Measurements from ENCODE around the gene RLN3.
"Not testable (repeated sequence)": the region's sequence is repeated elsewhere in the genome, so short reads cannot be mapped to it uniquely, and the experiment has no call there.

The RLN3 gene

DNA sequence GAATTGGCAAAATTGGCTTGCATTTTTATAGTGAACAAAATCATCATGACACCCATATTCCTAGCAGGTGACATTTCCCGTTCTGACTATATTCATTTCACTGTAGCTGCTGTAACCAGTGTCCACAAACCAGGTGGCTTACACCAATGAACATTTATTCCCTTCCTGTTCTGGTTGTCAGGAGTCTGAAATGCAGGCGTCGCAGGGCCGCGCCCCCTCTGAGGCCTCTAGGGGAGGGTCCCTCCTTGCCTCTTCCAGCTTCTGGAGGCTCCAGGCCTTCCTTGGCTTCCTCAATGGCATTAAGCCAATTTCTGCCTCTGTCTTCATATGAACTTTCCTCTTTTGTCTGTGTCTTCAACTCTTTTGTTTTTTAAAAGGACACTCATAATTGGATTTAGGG, 6.5 kb upstream of the RLN3 start:
- DNase-seq (ENCODE audit: low read depth), result peak; percentile 38

- DNase-seq (ENCODE audit: low read depth), result no peak
Observed at GRCh38 chr19:14022469-14022868, 5.5 kb upstream of the RLN3 start.

GRCh38 chr19:14023404-14024235, 4.3 kb upstream of the RLN3 start:
- DNase-seq (ENCODE audit: low read depth), result peak; percentile 74

DNA sequence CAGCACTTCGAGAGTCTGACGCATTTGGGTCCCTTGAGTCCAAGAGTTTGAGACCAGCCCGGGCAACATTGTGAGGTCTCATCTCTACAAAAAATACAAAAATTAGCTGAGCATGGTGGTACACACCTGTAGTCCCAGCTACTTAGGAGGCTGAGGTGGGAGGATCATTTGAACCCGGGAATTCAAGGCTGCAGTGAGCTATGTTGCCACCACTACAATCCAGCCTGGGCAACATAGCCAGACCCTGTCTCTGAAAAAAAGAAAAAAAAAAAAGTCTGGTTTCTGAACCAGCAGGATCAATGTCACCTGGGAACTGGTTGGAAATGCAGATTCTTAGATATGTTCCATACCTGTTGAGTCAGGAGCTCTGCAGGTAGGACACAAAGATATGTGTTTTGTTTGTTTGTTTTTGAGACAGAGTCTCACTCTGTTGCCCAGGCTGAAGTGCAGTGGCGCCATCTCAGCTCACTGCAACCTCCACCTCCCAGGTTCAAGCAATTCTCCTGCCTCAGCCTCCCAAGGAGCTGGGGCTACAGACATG, 1.2 kb upstream of the RLN3 start:
- not testable (repeated sequence) for DNase-seq (ENCODE audit: low read depth)

DNA sequence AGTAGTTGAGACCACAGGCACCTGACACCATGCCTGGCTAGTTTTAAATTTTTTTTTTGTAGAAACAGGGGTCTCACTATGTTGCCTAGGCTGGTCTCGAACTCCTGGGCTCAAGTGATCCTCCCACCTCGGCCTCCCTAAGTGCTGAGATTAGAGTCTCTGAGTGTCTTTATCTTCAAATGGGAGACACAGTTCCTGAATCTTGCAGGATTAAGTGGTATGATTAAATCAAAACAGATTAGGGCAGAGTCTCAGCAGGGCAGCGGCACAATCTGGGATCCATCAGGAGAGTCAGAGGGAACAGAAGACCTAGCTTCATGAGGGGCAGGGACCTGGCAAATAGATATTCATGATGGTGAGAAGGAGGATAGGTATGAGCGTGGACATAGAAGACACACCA, 953 bp downstream of the RLN3 start:
- DNase-seq (ENCODE audit: low read depth), result no peak

GRCh38 chr19:14030997-14031718, 3.2 kb downstream of the RLN3 start:
- no peak for DNase-seq (ENCODE audit: low read depth)

DNA sequence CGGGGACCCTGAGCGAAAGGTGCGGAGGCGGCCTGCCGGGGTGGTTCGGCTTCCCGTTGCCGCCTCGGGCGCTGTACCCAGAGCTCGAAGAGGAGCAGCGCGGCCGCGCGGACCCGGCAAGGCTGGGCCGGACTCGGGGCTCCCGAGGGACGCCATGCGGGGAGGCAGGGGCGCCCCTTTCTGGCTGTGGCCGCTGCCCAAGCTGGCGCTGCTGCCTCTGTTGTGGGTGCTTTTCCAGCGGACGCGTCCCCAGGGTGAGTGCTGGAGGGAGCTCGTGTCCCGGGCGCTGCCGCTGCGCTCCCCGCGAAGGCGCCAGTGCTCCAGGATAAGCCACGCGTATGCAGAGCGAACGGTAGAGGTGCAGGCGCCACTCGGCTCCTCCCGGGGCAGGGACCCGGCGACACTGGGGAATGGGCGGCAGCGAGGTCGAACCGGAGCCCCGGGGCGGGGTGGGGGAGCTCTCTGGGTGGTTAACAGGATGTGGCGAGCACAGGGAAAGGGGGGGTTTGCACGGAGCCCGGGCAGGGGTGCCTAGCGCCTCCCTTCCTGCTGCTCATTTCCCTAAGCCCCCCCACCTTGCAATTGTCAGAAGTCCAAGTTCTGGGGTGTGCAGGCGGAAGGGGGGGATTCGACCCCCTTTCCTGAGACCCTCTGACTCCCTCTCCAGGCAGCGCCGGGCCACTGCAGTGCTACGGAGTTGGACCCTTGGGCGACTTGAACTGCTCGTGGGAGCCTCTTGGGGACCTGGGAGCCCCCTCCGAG, 4.0 kb downstream of the RLN3 start, which contains the start of gene IL27RA:
Gene IL27RA, plus strand, starts transcription at position 44 of the 762 bp plus-strand sequence. Its CDS starts 111 bp downstream, at position 155.
- DNase-seq (ENCODE audit: low read depth), result peak; percentile 88

DNA sequence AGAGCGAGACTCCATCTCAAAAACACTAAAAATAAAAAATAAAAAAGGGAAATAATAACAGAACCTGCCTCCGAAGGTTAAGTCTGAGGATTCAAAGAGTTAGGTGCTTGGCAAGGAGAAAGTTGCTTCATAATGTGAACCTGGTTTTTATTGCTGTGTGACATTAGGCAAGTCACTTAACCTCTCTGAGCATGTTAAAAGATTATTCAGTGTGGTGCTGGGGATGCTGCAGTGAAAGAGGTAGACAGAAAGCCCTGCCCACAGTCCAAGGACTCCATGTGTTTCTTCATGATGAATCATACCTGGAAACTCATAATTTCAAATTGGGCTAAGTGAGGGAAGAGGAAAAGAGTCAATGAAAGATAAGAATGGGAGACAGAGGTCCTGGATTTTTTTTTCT, 6.0 kb downstream of the RLN3 start:
- DNase-seq (ENCODE audit: low read depth), result no peak

DNA sequence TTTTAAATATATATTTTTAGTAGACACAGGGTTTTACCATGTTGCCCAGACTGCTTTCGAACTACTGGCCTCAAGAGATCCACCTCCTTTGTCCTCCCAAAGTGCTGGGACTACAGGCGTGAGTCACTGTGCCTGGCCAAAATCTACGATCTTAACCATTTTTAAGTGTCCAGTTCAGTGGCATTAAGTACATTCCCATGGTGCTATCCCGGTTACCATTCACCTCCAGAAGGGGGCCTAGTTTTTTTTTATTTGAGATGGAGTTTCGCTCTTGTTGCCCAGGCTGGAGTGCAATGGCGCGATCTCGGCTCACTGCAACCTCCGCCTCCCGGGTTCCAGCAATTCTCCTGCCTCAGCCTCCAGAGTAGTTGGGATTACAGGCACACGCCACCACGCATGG, 7.2 kb downstream of the RLN3 start:
- DNase-seq (ENCODE audit: low read depth), result not testable (repeated sequence)

GRCh38 chr19:14035706-14036105, 7.8 kb downstream of the RLN3 start:
- DNase-seq (ENCODE audit: low read depth), result no peak

DNA sequence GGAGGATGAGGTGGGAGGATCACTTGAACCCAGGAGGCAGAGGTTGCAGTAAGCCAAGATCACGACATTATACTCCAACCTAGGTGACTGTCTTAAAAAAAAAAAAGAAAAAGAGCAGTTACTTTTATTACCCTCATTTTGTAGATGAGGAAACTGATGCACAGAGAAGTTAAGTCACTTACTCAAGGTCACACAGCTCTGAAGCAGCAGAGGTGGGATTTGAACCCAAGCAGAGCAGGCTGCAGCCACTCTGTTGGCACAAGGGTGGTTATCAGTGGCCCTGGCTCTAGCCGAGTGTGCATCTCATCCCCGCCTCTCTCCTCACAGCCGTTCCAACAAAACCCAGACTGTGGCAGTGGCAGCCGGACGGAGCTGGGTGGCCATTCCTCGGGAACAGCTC, 11.2 kb downstream of the RLN3 start:
- DNase-seq (ENCODE audit: low read depth), result no peak

DNA sequence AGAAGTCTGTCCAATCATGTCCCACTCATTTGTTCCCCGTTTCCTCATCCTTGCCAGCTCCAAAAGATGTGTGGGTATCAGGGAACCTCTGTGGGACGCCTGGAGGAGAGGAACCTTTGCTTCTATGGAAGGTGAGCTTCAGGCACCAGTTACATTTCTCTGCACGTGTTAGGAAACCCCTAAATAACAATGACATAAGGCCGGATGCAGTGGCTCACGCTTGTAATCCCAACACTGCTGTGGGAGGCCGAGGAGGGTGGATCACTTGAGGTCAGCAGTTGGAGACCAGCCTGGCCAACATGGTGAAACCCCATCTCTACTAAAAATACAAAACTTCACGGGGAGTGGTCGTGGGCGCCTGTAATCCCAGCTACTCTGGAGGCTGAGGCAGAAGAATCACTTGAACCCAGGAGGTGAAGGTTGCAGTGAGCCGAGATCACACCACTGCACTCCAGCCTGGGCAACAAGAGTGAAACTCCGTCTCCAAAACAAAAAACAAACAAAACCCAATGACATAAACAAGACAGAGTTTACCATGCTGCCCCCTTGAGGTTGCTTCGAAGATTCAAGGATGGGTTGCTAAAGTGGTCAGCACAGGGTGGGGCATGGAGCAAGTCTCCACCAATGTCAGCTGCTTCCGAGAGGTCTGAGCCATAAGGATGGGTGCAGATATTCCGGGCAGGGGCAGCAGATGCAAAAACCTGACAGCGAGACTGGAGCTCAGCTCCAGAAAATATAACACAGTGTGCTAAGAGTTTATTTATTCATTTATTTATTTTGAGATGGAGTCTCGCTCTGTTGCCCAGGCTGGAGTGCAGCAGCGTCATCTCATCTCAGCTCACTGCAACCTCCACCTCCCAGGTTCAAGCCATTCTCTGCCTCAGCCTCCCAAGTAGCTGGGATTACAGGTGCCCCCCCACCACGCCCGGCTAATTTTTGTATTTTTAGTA, 15.0 kb downstream of the RLN3 start:
- DNase-seq (ENCODE audit: low read depth), result peak; percentile 31

DNA sequence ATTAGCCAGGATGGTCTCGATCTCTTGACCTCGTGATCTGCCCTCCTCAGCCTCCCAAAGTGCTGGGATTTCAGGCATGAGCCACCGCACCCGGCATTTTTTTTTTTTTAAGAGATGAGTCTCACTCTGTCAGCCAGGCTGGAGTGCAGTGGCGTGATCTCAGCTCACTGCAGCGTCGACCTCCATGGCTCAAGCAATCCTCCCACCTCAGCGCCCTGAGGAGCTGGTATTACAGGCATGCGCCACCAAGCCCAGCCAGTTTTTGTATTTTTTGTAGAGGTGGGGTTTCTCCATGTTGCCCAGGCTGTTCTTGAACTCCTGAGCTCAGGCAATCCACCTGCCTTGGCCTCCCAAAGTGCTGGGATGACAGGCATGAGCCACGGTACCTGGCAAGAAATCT, 19.9 kb downstream of the RLN3 start:
- DNase-seq (ENCODE audit: low read depth), result not testable (repeated sequence)

GRCh38 chr19:14048443-14049153, 20.6 kb downstream of the RLN3 start:
- DNase-seq (ENCODE audit: low read depth), result peak; percentile 62

DNA sequence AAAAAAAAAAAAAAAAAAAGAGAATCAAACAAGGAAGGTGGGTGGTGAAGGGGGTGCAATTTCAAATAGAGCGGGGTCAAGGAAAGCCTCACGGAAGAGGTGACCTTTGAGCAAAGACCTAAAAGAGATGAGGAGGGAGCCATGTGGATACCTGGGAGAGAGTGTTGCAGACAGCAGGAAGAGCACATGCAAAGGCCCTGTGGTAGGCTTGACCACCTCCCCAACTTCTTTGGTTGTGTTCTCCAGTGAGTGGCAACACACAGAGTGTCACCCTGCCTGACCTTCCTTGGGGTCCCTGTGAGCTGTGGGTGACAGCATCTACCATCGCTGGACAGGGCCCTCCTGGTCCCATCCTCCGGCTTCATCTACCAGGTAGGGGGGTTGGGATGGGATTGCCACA, 22.6 kb downstream of the RLN3 start:
- no peak for DNase-seq (ENCODE audit: low read depth)

DNA sequence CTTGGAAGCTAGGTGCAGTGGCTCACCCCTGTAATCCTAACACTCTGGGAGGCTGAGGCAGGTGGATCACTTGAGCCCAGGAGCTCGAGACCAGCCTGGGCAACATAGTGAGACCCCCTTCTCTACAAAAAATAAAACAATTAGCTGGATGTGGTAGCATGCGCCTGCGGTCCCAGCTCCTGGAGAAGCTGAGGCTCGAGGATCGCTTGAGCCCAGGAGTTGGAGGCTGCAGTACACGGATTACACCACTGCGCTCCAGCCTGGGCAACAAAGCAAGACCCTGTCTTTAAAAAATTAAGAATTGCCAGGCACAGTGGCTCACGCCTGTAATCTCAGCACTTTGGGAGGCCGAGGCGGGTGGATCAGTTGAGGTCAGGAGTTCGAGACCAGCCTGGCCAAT, 23.0 kb downstream of the RLN3 start:
- not testable (repeated sequence) for DNase-seq (ENCODE audit: low read depth)

DNA sequence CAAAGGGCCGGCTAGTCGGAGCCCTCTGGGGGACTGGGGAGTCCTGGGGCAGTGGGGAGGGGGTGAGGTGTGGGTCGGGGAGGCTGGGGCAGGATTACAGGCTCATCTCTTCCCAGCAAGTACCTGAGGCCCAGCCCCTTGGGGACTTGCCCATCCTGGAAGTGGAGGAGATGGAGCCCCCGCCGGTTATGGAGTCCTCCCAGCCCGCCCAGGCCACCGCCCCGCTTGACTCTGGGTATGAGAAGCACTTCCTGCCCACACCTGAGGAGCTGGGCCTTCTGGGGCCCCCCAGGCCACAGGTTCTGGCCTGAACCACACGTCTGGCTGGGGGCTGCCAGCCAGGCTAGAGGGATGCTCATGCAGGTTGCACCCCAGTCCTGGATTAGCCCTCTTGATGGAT, 24.0 kb downstream of the RLN3 start:
- DNase-seq (ENCODE audit: low read depth), result no peak

GRCh38 chr19:14052470-14052869, 24.5 kb downstream of the RLN3 start:
- no peak for DNase-seq (ENCODE audit: low read depth)

DNA sequence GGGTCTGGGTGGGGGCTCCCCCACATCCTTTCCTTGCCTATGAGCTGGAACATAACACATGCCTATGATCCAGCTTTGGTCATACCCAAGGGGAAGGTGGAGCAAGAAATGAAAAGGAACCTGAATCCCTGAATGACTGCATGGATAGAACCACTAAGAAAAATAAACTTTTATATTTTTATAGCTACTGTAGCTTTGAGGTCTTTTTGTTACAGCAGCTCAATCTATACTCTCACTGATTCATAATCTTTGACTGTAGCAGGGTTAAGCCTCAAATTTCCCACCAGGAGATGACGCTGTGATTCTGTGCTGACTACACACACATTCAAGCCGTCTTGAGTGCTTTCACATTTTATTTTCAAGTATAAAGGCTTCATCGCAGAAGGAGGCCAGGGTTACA, 25.1 kb downstream of the RLN3 start:
- DNase-seq (ENCODE audit: low read depth), result no peak

GRCh38 chr19:14053500-14053899, 25.6 kb downstream of the RLN3 start:
- DNase-seq (ENCODE audit: low read depth), result no peak

DNA sequence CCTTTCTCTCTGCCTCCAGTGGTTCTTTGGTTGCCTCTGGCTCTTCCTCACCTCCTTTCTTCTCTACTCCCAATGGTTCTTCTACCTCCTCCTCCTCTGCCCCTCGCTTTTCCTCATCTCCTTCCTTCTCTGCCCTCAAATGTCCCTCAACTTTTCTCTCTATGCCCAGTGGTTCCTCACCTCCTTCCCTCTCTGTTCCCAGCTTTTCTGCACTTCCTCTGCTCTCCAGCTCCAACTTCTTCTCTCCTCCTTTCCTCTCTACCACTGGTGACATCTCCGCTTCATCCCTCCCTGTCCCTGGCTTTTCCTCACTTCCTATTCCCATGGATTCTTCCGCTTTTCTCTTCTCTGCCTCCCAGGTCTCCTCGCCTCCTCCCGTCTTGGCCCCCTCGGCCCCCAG, 26.2 kb downstream of the RLN3 start:
- no peak for DNase-seq (ENCODE audit: low read depth)

All from CMK (cell line).